Naive B cell (primary cell): ENCODE measurements around the gene CLPX. TPM values are rescaled to one million over a fixed set of nuclear protein-coding genes. Genes with fewer than 3 reads are reported as not detected.
A peak's percentile ranks its signal among the peaks of the same experiment; 100 is the strongest.
"Not testable (repeated sequence)": the region's sequence is repeated elsewhere in the genome, so short reads cannot be mapped to it uniquely, and the experiment has no call there.

Source experiments
- ATAC-seq, 2 donors: fragments of 150-1000 bp; cut with Tn5 transposase; 2 replicates each; pipeline ENCODE4 v1.10.0; 2021; ENCODE audit warnings: low read depth in 2 of 2, mild to moderate bottlenecking in 2 of 2, moderate library complexity in 2 of 2
- DNase-seq: peaks from one replicate; pipeline ENCODE4 v3.0.0; 2022
- H3K27ac Mint-ChIP-seq, 6 donors: one replicate each; pipeline ENCODE4 v1.8.0; 2020 to 2022; ENCODE audit warnings: mild to moderate bottlenecking in 6 of 6, mixed read lengths in 6 of 6, moderate library complexity in 5 of 6, inconsistent platforms in 2 of 6
- H3K27me3 Mint-ChIP-seq, 3 donors: one replicate each; pipeline ENCODE4 v1.8.0; 2021 to 2022; ENCODE audit warnings: mixed read lengths in 3 of 3, mild to moderate bottlenecking in 1 of 3
- H3K36me3 Mint-ChIP-seq, 2 donors: one replicate each; pipeline ENCODE4 v1.8.0; 2020 to 2022; ENCODE audit warnings: mixed read lengths in 2 of 2, inconsistent platforms in 1 of 2, mild to moderate bottlenecking in 1 of 2
- H3K4me1 Mint-ChIP-seq, 3 donors: one replicate each; pipeline ENCODE4 v1.8.0; 2020 to 2022; ENCODE audit warnings: mixed read lengths in 3 of 3, inconsistent platforms in 1 of 3, mild to moderate bottlenecking in 1 of 3, moderate library complexity in 1 of 3
- H3K4me3 Mint-ChIP-seq, 8 donors: one replicate each; pipeline ENCODE4 v1.8.0; 2020 to 2022; ENCODE audit warnings: mild to moderate bottlenecking in 8 of 8, mixed read lengths in 8 of 8, moderate library complexity in 8 of 8, inconsistent platforms in 2 of 8
- H3K9me3 Mint-ChIP-seq, 7 donors: one replicate each; pipeline ENCODE4 v1.8.0; 2020 to 2022; ENCODE audit warnings: mixed read lengths in 7 of 7, mild to moderate bottlenecking in 5 of 7, inconsistent platforms in 2 of 7, moderate library complexity in 1 of 7
- polyA plus RNA-seq, 6 donors: library from polyadenylated mRNA; unstranded; fragments of 300-500 nt; fragmentation: Illumina TruSeq; gene quantifications; one replicate each; pipeline ENCODE4 v1.2.3, GENCODE V29; 2021; ENCODE audit warnings: low read depth in 6 of 6

The CLPX gene
- polyA plus RNA-seq, 6 donors from 2014 or later: 21.1 to 33.5 (median 29.6) TPM

- H3K27ac Mint-ChIP-seq: peak overlapping the region in 1 of 6 donors; percentile 41
- H3K4me1 Mint-ChIP-seq: peaks cover 1 to 6% (median 4%) of the 10 kb centered on the region in 3 donors
- H3K9me3 Mint-ChIP-seq: no peaks in the 10 kb centered on the region
- no peaks in the 10 kb centered on the region for H3K27me3 Mint-ChIP-seq
- H3K4me3 Mint-ChIP-seq: no peak overlapping the region
- no peak for ATAC-seq
- no peak for DNase-seq
- peaks cover 0 to 10% of the 10 kb centered on the region in 2 donors for H3K36me3 Mint-ChIP-seq
Measured at GRCh38 chr15:65176056-65176455, 9.1 kb downstream of the CLPX start.

DNA sequence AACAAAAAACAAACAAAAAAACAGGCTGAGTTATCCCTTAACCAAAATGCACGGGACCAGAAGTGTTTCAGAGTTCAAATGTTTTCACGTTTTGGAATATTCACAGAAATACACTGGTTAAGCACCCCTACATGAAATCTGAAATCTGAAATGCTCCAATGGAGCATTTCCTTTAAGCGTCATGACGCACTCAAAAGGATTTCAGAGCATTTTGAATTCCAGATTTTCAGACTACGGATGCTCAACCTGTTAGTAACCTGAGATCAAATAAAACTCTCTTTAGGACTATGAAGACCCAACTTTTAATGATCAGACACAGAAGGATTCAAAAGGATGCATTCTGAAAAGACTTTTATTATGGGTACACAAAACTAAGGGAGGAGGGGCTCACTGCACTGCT is 9.6 kb downstream of the CLPX start:
- Mint-ChIP-seq H3K27ac (peak overlapping the region in 1 of 6 donors; percentile 63), H3K9me3 (no peaks in the 10 kb centered on the region), H3K4me1 (peaks cover 0 to 4% (median 3%) of the 10 kb centered on the region in 3 donors), H3K27me3 (no peaks in the 10 kb centered on the region), H3K4me3 (no peak overlapping the region), H3K36me3 (peaks cover 0 to 10% of the 10 kb centered on the region in 2 donors)
- ATAC-seq (no peak), DNase-seq (no peak)

- no peaks in the 10 kb centered on the region for H3K9me3 Mint-ChIP-seq
- H3K4me3 Mint-ChIP-seq: no peak overlapping the region
- DNase-seq: no peak
- no peak for ATAC-seq
- peaks cover 0 to 4% (median 2%) of the 10 kb centered on the region in 3 donors for H3K4me1 Mint-ChIP-seq
- peaks cover 0 to 10% of the 10 kb centered on the region in 2 donors for H3K36me3 Mint-ChIP-seq
- no peaks in the 10 kb centered on the region for H3K27me3 Mint-ChIP-seq
- H3K27ac Mint-ChIP-seq: no peak overlapping the region
Measured at GRCh38 chr15:65174509-65174908, 10.6 kb downstream of the CLPX start.

GRCh38 chr15:65172531-65172930 is 12.6 kb downstream of the CLPX start:
- Mint-ChIP-seq H3K36me3 (peaks cover 0 to 10% of the 10 kb centered on the region in 2 donors), H3K4me3 (no peak overlapping the region), H3K27ac (peak overlapping the region in 2 of 6 donors; percentile 34 to 53), H3K4me1 (peaks cover 0 to 4% (median 2%) of the 10 kb centered on the region in 3 donors), H3K9me3 (no peaks in the 10 kb centered on the region), H3K27me3 (no peaks in the 10 kb centered on the region)
- no peak for DNase-seq
- ATAC-seq: no peak

GRCh38 chr15:65171428-65171827 is 13.7 kb downstream of the CLPX start:
- H3K9me3 Mint-ChIP-seq: no peaks in the 10 kb centered on the region
- H3K27ac Mint-ChIP-seq: no peak overlapping the region
- peaks cover 0 to 10% of the 10 kb centered on the region in 2 donors for H3K36me3 Mint-ChIP-seq
- H3K27me3 Mint-ChIP-seq: no peaks in the 10 kb centered on the region
- DNase-seq (no peak), ATAC-seq (no peak)
- peaks cover 0 to 4% (median 2%) of the 10 kb centered on the region in 3 donors for H3K4me1 Mint-ChIP-seq
- H3K4me3 Mint-ChIP-seq: no peak overlapping the region

DNA sequence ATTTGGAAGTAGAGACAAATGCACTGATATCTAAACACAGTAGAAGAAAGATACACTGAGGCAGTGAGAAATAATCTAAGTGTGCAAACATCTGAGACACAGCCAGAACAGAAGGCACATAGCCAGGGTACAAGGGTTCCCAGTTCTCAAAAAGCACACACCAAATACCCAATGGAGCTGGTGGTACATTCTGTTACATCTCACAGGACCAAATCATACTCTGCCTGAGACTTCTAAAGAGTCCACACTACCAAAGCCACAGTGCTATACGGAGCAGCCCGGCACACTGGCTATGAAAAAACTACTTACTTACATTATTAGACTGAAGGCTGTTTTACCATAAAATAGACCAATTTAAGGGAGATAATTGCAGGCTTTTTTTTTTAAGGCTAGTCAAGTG is 19.3 kb downstream of the CLPX start:
- no peaks in the 10 kb centered on the region for H3K36me3 Mint-ChIP-seq
- DNase-seq: no peak
- H3K27me3 Mint-ChIP-seq: no peaks in the 10 kb centered on the region
- H3K4me3 Mint-ChIP-seq: no peak overlapping the region
- H3K4me1 Mint-ChIP-seq: peaks cover 0 to 3% (median 0%) of the 10 kb centered on the region in 3 donors
- no peak for ATAC-seq
- no peaks in the 10 kb centered on the region for H3K9me3 Mint-ChIP-seq
- H3K27ac Mint-ChIP-seq: no peak overlapping the region

DNA sequence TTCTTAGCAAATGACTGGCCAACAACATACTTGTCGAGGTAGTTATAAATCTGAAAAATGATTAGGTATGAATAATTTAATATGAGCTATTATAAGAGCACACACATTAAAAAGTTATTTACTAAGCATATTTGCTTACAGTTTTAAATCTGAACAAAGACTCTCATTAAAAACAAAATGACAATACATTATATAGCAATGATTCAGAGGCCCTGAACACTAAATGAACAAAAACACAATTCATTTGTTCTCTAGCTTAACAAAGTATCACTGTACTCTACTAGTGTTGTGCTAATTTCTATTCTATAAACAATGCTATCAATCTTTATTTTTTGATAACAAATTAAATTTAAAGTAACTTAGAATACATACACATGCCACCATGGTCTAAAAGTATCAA is 21.0 kb downstream of the CLPX start:
- Mint-ChIP-seq H3K4me1 (peaks cover 0 to 3% (median 0%) of the 10 kb centered on the region in 3 donors), H3K36me3 (no peaks in the 10 kb centered on the region), H3K9me3 (no peaks in the 10 kb centered on the region), H3K27ac (no peak overlapping the region), H3K4me3 (no peak overlapping the region), H3K27me3 (no peaks in the 10 kb centered on the region)
- DNase-seq (no peak), ATAC-seq (no peak)

DNA sequence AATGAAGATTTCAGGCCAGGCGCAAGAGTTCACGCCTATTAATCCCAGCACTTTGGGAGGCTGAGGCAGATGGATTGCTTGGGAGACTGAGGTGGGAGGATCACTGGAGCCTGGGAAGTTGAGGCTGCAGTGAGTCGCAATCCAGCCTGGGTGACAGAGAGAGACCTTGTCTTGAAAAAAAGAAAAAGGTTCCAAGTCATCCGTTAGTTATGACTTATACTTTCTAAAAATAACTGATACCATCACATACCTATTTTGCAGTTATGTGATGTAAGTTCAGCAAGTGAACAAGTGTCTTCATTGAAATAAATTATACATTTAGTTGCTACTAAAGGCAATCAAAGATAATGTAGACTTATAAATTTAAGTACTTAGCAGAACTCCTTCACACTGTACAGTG is 22.1 kb downstream of the CLPX start:
- no peaks in the 10 kb centered on the region for H3K9me3 Mint-ChIP-seq
- peaks cover 0 to 3% of the 10 kb centered on the region in 2 donors for H3K36me3 Mint-ChIP-seq
- ATAC-seq (no peak), DNase-seq (no peak)
- H3K27me3 Mint-ChIP-seq: no peaks in the 10 kb centered on the region
- peaks cover 0 to 3% (median 0%) of the 10 kb centered on the region in 3 donors for H3K4me1 Mint-ChIP-seq
- no peak overlapping the region for H3K4me3 Mint-ChIP-seq
- H3K27ac Mint-ChIP-seq: no peak overlapping the region

DNA sequence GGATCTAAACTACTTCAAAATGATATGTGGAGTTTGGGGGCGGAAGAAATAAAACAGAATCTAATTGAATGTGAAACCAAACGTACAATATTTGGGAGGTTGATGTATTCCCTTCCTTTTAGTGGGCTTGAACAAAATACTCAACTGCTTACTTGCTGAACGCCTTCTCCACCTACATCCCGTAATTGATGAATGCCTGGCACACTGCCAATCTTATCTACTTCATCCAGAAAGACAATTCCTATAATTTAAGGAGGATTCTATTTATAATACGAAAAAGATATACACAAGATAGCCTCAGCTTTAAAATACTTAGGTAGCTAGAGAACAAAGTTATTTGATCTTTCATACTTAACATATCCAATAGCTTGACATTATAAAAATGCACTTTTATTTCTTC is 28.4 kb downstream of the CLPX start:
- peaks cover 26 to 31% of the 10 kb centered on the region in 2 donors for H3K36me3 Mint-ChIP-seq
- ATAC-seq: no peak
- H3K27me3 Mint-ChIP-seq: no peaks in the 10 kb centered on the region

GRCh38 chr15:65154720-65155119 is 30.4 kb downstream of the CLPX start:
- Mint-ChIP-seq H3K27me3 (no peaks in the 10 kb centered on the region), H3K4me3 (no peak overlapping the region), H3K4me1 (no peaks in the 10 kb centered on the region), H3K27ac (no peak overlapping the region), H3K9me3 (no peaks in the 10 kb centered on the region), H3K36me3 (peaks cover 30 to 31% of the 10 kb centered on the region in 2 donors)
- DNase-seq (no peak), ATAC-seq (no peak)

More for the DNA sequence above, 28.4 kb downstream of the CLPX start:
- Mint-ChIP-seq H3K9me3 (no peaks in the 10 kb centered on the region), H3K4me3 (no peak overlapping the region), H3K27ac (no peak overlapping the region), H3K4me1 (no peaks in the 10 kb centered on the region)
- no peak for DNase-seq

DNA sequence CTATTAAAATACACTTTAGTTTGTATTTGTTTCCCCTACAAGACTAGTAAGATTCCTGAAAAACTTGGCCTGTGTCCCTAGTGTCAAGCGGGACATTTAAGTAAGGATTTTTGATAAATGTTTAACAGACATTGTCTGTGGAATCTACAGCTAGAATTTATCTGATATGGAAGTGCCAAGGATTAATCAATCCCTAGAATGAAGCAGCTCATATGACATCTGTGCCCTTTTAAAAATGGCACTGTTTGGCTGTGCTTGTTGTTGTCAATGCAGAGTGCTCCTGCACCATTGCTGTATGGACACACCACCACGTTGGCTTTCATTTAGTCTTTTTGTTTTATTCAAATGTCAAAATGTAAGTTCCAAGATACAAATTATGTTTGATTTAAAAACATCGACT is 37.2 kb downstream of the CLPX start:
- Mint-ChIP-seq H3K27ac (no peak overlapping the region), H3K27me3 (no peaks in the 10 kb centered on the region), H3K9me3 (no peaks in the 10 kb centered on the region), H3K4me1 (no peaks in the 10 kb centered on the region), H3K36me3 (peaks cover 0 to 4% of the 10 kb centered on the region in 2 donors), H3K4me3 (no peak overlapping the region)
- DNase-seq: no peak
- ATAC-seq: no peak

DNA sequence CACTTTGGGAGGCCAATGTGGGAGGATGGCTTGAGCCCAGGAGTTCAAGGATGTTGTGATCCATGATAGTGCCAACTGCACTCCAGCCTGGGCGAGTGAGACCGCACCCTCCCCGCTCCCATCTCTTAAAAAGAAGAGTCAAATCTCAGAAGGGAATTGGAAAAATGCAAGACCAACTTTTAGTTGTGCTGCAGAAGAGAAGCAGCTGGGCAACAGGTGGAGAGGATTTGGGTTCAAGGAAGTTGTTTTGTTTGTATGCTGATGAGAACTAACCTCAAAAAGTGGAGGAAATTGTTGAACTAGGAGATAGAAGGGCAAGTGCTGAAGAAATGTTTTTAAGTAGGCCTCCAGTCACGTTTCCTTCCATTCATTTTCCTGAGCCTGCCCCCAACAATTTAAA is 38.7 kb downstream of the CLPX start:
- peak overlapping the region in 1 of 6 donors; percentile 6 for H3K27ac Mint-ChIP-seq
- H3K9me3 Mint-ChIP-seq: no peaks in the 10 kb centered on the region
- H3K36me3 Mint-ChIP-seq: peaks cover 0 to 1% of the 10 kb centered on the region in 2 donors
- no peak for ATAC-seq
- DNase-seq: no peak
- no peak overlapping the region for H3K4me3 Mint-ChIP-seq
- no peaks in the 10 kb centered on the region for H3K27me3 Mint-ChIP-seq
- H3K4me1 Mint-ChIP-seq: no peaks in the 10 kb centered on the region

DNA sequence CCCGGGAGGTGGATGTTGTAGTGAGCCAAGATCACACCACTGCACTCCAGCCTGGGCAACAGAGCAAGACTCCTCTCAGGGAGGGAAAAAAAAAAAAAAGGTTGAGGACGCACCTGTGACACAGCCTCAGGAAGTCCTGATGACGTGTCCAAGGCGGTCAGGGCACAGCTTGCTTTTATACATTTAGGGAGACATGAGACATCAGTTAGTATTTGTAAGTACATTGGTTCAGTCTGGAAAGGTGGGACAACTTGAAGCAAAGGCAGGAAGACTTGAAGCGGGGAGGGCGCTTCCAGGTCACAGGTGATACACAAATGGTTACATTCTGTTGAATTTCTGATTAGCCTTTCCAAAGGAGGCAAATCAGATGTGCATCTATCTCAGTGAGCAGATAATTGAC is 46.5 kb downstream of the CLPX start:
- H3K27me3 Mint-ChIP-seq, DNase-seq, H3K4me3 Mint-ChIP-seq, H3K4me1 Mint-ChIP-seq, H3K27ac Mint-ChIP-seq, ATAC-seq: not testable (repeated sequence)
- Mint-ChIP-seq H3K36me3 (peaks cover 6 to 12% of the 10 kb centered on the region in 2 donors), H3K9me3 (peaks cover 4 to 15% (median 11%) of the 10 kb centered on the region in 7 donors)

DNA sequence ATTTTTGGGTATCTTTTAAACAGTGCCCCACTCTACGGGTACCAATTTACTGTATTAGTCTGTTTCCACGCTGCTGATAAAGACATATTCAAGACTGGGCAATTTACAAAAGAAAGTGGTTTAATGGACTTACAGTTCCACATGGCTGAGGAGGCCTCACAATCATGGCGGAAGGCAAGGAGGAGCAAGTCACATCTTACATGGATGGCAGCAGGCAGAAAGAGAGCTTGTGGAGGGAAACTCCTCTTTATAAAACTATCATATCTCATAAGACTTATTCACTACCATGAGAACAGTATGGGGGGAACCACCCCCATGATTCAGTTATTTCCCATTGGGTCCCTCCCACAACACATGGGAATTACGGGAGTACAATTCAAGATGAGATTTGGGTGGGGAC is 47.2 kb downstream of the CLPX start:
- not testable (repeated sequence) for H3K27me3 Mint-ChIP-seq, H3K27ac Mint-ChIP-seq, DNase-seq, H3K4me1 Mint-ChIP-seq, ATAC-seq
- H3K36me3 Mint-ChIP-seq: peaks cover 6 to 15% of the 10 kb centered on the region in 2 donors
- peak overlapping the region in 1 of 8 donors; percentile 79 for H3K4me3 Mint-ChIP-seq
- peaks cover 4 to 15% (median 11%) of the 10 kb centered on the region in 7 donors for H3K9me3 Mint-ChIP-seq

DNA sequence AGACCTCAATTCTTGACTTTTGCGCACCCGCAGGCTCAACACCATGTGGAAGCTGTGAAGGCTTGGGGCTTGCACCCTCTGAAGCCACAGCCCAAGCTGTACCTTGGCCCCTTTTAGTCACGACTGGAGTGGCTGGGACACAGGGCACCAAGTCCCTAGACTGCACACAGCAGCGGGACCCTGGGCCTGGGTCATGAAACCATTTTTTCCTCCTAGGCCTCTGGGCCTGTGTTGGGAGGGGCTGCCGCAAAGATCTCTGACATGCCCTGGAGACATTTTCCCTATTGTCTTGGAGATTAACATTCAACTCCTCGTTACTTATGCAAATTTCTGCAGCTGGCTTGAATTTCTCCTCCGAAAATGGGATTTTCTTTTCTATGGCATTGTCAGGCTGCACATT is 48.1 kb downstream of the CLPX start:
- not testable (repeated sequence) for DNase-seq, ATAC-seq, H3K27ac Mint-ChIP-seq, H3K27me3 Mint-ChIP-seq
- H3K9me3 Mint-ChIP-seq: peaks cover 4 to 15% (median 11%) of the 10 kb centered on the region in 7 donors
- H3K4me1 Mint-ChIP-seq: peaks cover 13 to 16% (median 13%) of the 10 kb centered on the region in 3 donors
- peak overlapping the region in 1 of 8 donors; percentile 79 for H3K4me3 Mint-ChIP-seq
- peaks cover 6 to 15% of the 10 kb centered on the region in 2 donors for H3K36me3 Mint-ChIP-seq
